ENCODE measurements around the gene PDE2A. TPM values are rescaled to one million over a fixed set of nuclear protein-coding genes. Genes with fewer than 3 reads are reported as not detected.

PDE2A gene
- total RNA-seq, 1 donor from 2014 or later: 168 TPM

GRCh38 chr11:72684236-72684912 is 10.2 kb upstream of the PDE2A start:
- DNase-seq (ENCODE audit: low read depth in 2 of 2): peak; percentile 43 to 67

- peak; percentile 18 to 51 for DNase-seq (ENCODE audit: low read depth in 2 of 2)
Measured at GRCh38 chr11:72683782-72684200, 9.6 kb upstream of the PDE2A start.

GRCh38 chr11:72682858-72683243 is 8.6 kb upstream of the PDE2A start:
- DNase-seq (ENCODE audit: low read depth in 2 of 2): no peak

GRCh38 chr11:72682238-72682857 is 8.1 kb upstream of the PDE2A start:
- DNase-seq (ENCODE audit: low read depth in 2 of 2): no peak

- DNase-seq (ENCODE audit: low read depth in 2 of 2): no peak
Measured at GRCh38 chr11:72681226-72682153, 7.3 kb upstream of the PDE2A start.

- no peak for DNase-seq (ENCODE audit: low read depth in 2 of 2)
Measured at GRCh38 chr11:72680624-72681158, 6.5 kb upstream of the PDE2A start.

- no peak for DNase-seq (ENCODE audit: low read depth in 2 of 2)
Measured at GRCh38 chr11:72679869-72680268, 5.6 kb upstream of the PDE2A start.

GRCh38 chr11:72678524-72678923 is 4.3 kb upstream of the PDE2A start:
- no peak for DNase-seq (ENCODE audit: low read depth in 2 of 2)

GRCh38 chr11:72676861-72677341 is 2.7 kb upstream of the PDE2A start:
- peak in 1 of 2 donors; percentile 49 for DNase-seq (ENCODE audit: low read depth in 2 of 2)

- DNase-seq (ENCODE audit: low read depth in 2 of 2): no peak
Measured at GRCh38 chr11:72675221-72675620, 999 bp upstream of the PDE2A start.

- peak in 1 of 2 donors; percentile 14 for DNase-seq (ENCODE audit: low read depth in 2 of 2)
Measured at GRCh38 chr11:72673284-72673942, 809 bp downstream of the PDE2A start.

- DNase-seq (ENCODE audit: low read depth in 2 of 2): peak in 1 of 2 donors; percentile 11
Measured at GRCh38 chr11:72672597-72673238, 1.5 kb downstream of the PDE2A start.

- no peak for DNase-seq (ENCODE audit: low read depth in 2 of 2)
Measured at GRCh38 chr11:72671152-72672099, 2.8 kb downstream of the PDE2A start.

- no peak for DNase-seq (ENCODE audit: low read depth in 2 of 2)
Measured at GRCh38 chr11:72670041-72670440, 4.2 kb downstream of the PDE2A start.

GRCh38 chr11:72669527-72669926 is 4.7 kb downstream of the PDE2A start:
- DNase-seq (ENCODE audit: low read depth in 2 of 2): no peak

GRCh38 chr11:72668629-72669347 is 5.4 kb downstream of the PDE2A start:
- DNase-seq (ENCODE audit: low read depth in 2 of 2): no peak

- DNase-seq (ENCODE audit: low read depth in 2 of 2): no peak
Measured at GRCh38 chr11:72665911-72666472, 8.2 kb downstream of the PDE2A start.

- no peak for DNase-seq (ENCODE audit: low read depth in 2 of 2)
Measured at GRCh38 chr11:72662036-72662435, 12.2 kb downstream of the PDE2A start.

GRCh38 chr11:72661486-72661885 is 12.7 kb downstream of the PDE2A start:
- DNase-seq (ENCODE audit: low read depth in 2 of 2): no peak
